Measurements from ENCODE around the gene SORCS2.
A peak's percentile ranks its signal among the peaks of the same experiment; 100 is the strongest.

SORCS2 gene

GRCh38 chr4:7412554-7412912, 220.2 kb downstream of the SORCS2 start:
- H3K4me3 ChIP-seq (ENCODE audit: insufficient read length, low read depth): no peak overlapping the region
- no peak for DNase-seq (ENCODE audit: low read depth, low spot score)
- peaks cover 21% of the 10 kb centered on the region for H3K9me3 ChIP-seq (ENCODE audit: insufficient read depth, low read length)
- no peak for TF ChIP-seq SUZ12 (IDR thresholded peaks at IDR 0.05; ENCODE audit: extremely low read depth, insufficient read depth, insufficient read length)
- no peak for TF ChIP-seq YY1 (IDR thresholded peaks at IDR 0.05; ENCODE audit: insufficient read depth, insufficient read length)
- no peaks in the 10 kb centered on the region for H3K36me3 ChIP-seq (ENCODE audit: insufficient read depth, insufficient read length, low read length)
- no peak overlapping the region for H3K9ac ChIP-seq (ENCODE audit: insufficient read length, low read depth)
- H3K27me3 ChIP-seq (ENCODE audit: insufficient read depth, insufficient read length): peaks cover 12% of the 10 kb centered on the region
- H3K4me1 ChIP-seq (ENCODE audit: insufficient read depth, insufficient read length): peaks cover 21% of the 10 kb centered on the region

- peaks cover 24% of the 10 kb centered on the region for H3K4me1 ChIP-seq (ENCODE audit: insufficient read depth, insufficient read length)
- H3K9me3 ChIP-seq (ENCODE audit: insufficient read depth, low read length): peaks cover 13% of the 10 kb centered on the region
- DNase-seq (ENCODE audit: low read depth, low spot score): no peak
- H3K9ac ChIP-seq (ENCODE audit: insufficient read length, low read depth): peak overlapping the region; percentile 1
- TF ChIP-seq ZNF274 (IDR thresholded peaks at IDR 0.05; ENCODE audit: low read depth, low read length) (no peak), YY1 (IDR thresholded peaks at IDR 0.05; ENCODE audit: insufficient read depth, insufficient read length) (no peak), SUZ12 (IDR thresholded peaks at IDR 0.05; ENCODE audit: extremely low read depth, insufficient read depth, insufficient read length) (no peak)
- no peaks in the 10 kb centered on the region for H3K36me3 ChIP-seq (ENCODE audit: insufficient read depth, insufficient read length, low read length)
- H3K4me3 ChIP-seq (ENCODE audit: insufficient read length, low read depth): no peak overlapping the region
- peaks cover 12% of the 10 kb centered on the region for H3K27me3 ChIP-seq (ENCODE audit: insufficient read depth, insufficient read length)
These were observed 221.7 kb downstream of the SORCS2 start for GRCh38 chr4:7414046-7414445.

- no peak for DNase-seq (ENCODE audit: low read depth, low spot score)
- H3K27me3 ChIP-seq (ENCODE audit: insufficient read depth, insufficient read length): peaks cover 12% of the 10 kb centered on the region
These were observed 222.6 kb downstream of the SORCS2 start for GRCh38 chr4:7414736-7415510.

GRCh38 chr4:7415927-7416686, 223.8 kb downstream of the SORCS2 start:
- H3K9ac ChIP-seq (ENCODE audit: insufficient read length, low read depth): no peak overlapping the region
- DNase-seq (ENCODE audit: low read depth, low spot score): no peak
- TF ChIP-seq SUZ12 (IDR thresholded peaks at IDR 0.05; ENCODE audit: extremely low read depth, insufficient read depth, insufficient read length) (no peak), YY1 (IDR thresholded peaks at IDR 0.05; ENCODE audit: insufficient read depth, insufficient read length) (no peak), ZNF274 (IDR thresholded peaks at IDR 0.05; ENCODE audit: low read depth, low read length) (no peak)
- no peaks in the 10 kb centered on the region for H3K36me3 ChIP-seq (ENCODE audit: insufficient read depth, insufficient read length, low read length)
- H3K27me3 ChIP-seq (ENCODE audit: insufficient read depth, insufficient read length): peaks cover 12% of the 10 kb centered on the region
- H3K9me3 ChIP-seq (ENCODE audit: insufficient read depth, low read length): peaks cover 9% of the 10 kb centered on the region
- peaks cover 24% of the 10 kb centered on the region for H3K4me1 ChIP-seq (ENCODE audit: insufficient read depth, insufficient read length)
- no peak overlapping the region for H3K4me3 ChIP-seq (ENCODE audit: insufficient read length, low read depth)

More at GRCh38 chr4:7414736-7415510, 222.6 kb downstream of the SORCS2 start:
- TF ChIP-seq YY1 (IDR thresholded peaks at IDR 0.05; ENCODE audit: insufficient read depth, insufficient read length) (no peak), SUZ12 (IDR thresholded peaks at IDR 0.05; ENCODE audit: extremely low read depth, insufficient read depth, insufficient read length) (no peak), ZNF274 (IDR thresholded peaks at IDR 0.05; ENCODE audit: low read depth, low read length) (no peak)
- Histone ChIP-seq H3K4me3 (ENCODE audit: insufficient read length, low read depth) (no peak overlapping the region), H3K36me3 (ENCODE audit: insufficient read depth, insufficient read length, low read length) (no peaks in the 10 kb centered on the region), H3K9ac (ENCODE audit: insufficient read length, low read depth) (peak overlapping the region; percentile 43), H3K4me1 (ENCODE audit: insufficient read depth, insufficient read length) (peaks cover 24% of the 10 kb centered on the region), H3K9me3 (ENCODE audit: insufficient read depth, low read length) (peaks cover 9% of the 10 kb centered on the region)

GRCh38 chr4:7416745-7417432, 224.6 kb downstream of the SORCS2 start:
- no peak overlapping the region for H3K9ac ChIP-seq (ENCODE audit: insufficient read length, low read depth)
- TF ChIP-seq YY1 (IDR thresholded peaks at IDR 0.05; ENCODE audit: insufficient read depth, insufficient read length) (no peak), ZNF274 (IDR thresholded peaks at IDR 0.05; ENCODE audit: low read depth, low read length) (no peak), SUZ12 (IDR thresholded peaks at IDR 0.05; ENCODE audit: extremely low read depth, insufficient read depth, insufficient read length) (no peak)
- H3K4me3 ChIP-seq (ENCODE audit: insufficient read length, low read depth): no peak overlapping the region
- peaks cover 9% of the 10 kb centered on the region for H3K9me3 ChIP-seq (ENCODE audit: insufficient read depth, low read length)
- no peak for DNase-seq (ENCODE audit: low read depth, low spot score)
- H3K36me3 ChIP-seq (ENCODE audit: insufficient read depth, insufficient read length, low read length): no peaks in the 10 kb centered on the region
- peaks cover 5% of the 10 kb centered on the region for H3K27me3 ChIP-seq (ENCODE audit: insufficient read depth, insufficient read length)
- peaks cover 27% of the 10 kb centered on the region for H3K4me1 ChIP-seq (ENCODE audit: insufficient read depth, insufficient read length)

- H3K36me3 ChIP-seq (ENCODE audit: insufficient read depth, insufficient read length, low read length): no peaks in the 10 kb centered on the region
- H3K9me3 ChIP-seq (ENCODE audit: insufficient read depth, low read length): peaks cover 9% of the 10 kb centered on the region
- no peaks in the 10 kb centered on the region for H3K27me3 ChIP-seq (ENCODE audit: insufficient read depth, insufficient read length)
- H3K4me3 ChIP-seq (ENCODE audit: insufficient read length, low read depth): no peak overlapping the region
- DNase-seq (ENCODE audit: low read depth, low spot score): no peak
- no peak overlapping the region for H3K9ac ChIP-seq (ENCODE audit: insufficient read length, low read depth)
- TF ChIP-seq ZNF274 (IDR thresholded peaks at IDR 0.05; ENCODE audit: low read depth, low read length): no peak
- no peak for TF ChIP-seq YY1 (IDR thresholded peaks at IDR 0.05; ENCODE audit: insufficient read depth, insufficient read length)
- no peak for TF ChIP-seq SUZ12 (IDR thresholded peaks at IDR 0.05; ENCODE audit: extremely low read depth, insufficient read depth, insufficient read length)
- peaks cover 26% of the 10 kb centered on the region for H3K4me1 ChIP-seq (ENCODE audit: insufficient read depth, insufficient read length)
These were observed 225.3 kb downstream of the SORCS2 start for GRCh38 chr4:7417639-7418038.
